GM23338 (cell line): ENCODE data around the gene PCDHB5.
"Not testable (repeated sequence)": the region's sequence is repeated elsewhere in the genome, so short reads cannot be mapped to it uniquely, and the experiment has no call there.

Experiments used
- CREB1 ChIP-seq: fragments of 250-450 bp; sonication (Bioruptor Pico); IDR thresholded peaks from 2 replicates; pipeline ENCODE4 v1.5.0; 2020; ENCODE audit warnings: low read depth, mild to moderate bottlenecking, moderate library complexity
- EZH2 ChIP-seq: fragments of 200-600 bp; sonication (generic); IDR thresholded peaks from one replicate; pipeline ENCODE4 v1.8.0; 2017; ENCODE audit warnings: antibody characterized with exemption, mild to moderate bottlenecking, low read depth; ENCODE audit not compliant: unreplicated experiment
- EZH2phosphoT487 ChIP-seq: fragments of 200-600 bp; sonication (generic); IDR thresholded peaks from one replicate; pipeline ENCODE4 v1.8.1; 2018; ENCODE audit warnings: antibody characterized with exemption; ENCODE audit not compliant: unreplicated experiment
- JUNB ChIP-seq: IDR thresholded peaks from one replicate; pipeline ENCODE4 v1.6.1; 2016; ENCODE audit warnings: antibody characterized with exemption; ENCODE audit not compliant: unreplicated experiment
- POLR2AphosphoS5 ChIP-seq: IDR thresholded peaks from 2 replicates; pipeline ENCODE4 v1.6.1; 2016; ENCODE audit warnings: antibody characterized with exemption, low read depth
- STAT1 ChIP-seq: IDR thresholded peaks from one replicate; pipeline ENCODE4 v1.6.1; 2016; ENCODE audit warnings: antibody characterized with exemption; ENCODE audit not compliant: unreplicated experiment
- TF ChIP-seq, protein P1 (sequence below), 2 experiments: fragments of 200-600 bp in 1 of 2; sonication (generic) in 1 of 2; conservative IDR thresholded peaks; 2 replicates each; pipeline versions ENCODE4 v1.5.1 to v1.6.1; 2016 to 2017; ENCODE audit warnings: antibody characterized with exemption in 2 of 2, low read depth in 2 of 2, mild to moderate bottlenecking in 2 of 2, moderate library complexity in 1 of 2
- TF ChIP-seq, protein P2 (sequence below): IDR thresholded peaks from one replicate; pipeline ENCODE4 v1.6.1; 2018; ENCODE audit warnings: antibody characterized with exemption; ENCODE audit not compliant: unreplicated experiment

DNA sequence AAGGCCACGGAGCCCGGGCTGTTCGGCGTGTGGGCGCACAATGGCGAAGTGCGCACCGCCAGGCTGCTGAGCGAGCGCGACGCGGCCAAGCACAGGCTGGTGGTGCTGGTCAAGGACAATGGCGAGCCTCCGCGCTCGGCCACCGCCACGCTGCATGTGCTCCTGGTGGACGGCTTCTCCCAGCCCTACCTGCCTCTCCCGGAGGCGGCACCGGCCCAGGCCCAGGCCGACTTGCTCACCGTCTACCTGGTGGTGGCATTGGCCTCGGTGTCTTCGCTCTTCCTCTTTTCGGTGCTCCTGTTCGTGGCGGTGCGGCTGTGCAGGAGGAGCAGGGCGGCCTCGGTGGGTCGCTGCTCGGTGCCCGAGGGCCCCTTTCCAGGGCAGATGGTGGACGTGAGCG, 32.5 kb upstream of the PCDHB5 start:
- TF ChIP-seq POLR2AphosphoS5; EZH2; EZH2phosphoT487; CREB1 (CRISPR knock-in tag); JUNB; STAT1: not testable (repeated sequence)
- TF ChIP-seq, protein P1, sequence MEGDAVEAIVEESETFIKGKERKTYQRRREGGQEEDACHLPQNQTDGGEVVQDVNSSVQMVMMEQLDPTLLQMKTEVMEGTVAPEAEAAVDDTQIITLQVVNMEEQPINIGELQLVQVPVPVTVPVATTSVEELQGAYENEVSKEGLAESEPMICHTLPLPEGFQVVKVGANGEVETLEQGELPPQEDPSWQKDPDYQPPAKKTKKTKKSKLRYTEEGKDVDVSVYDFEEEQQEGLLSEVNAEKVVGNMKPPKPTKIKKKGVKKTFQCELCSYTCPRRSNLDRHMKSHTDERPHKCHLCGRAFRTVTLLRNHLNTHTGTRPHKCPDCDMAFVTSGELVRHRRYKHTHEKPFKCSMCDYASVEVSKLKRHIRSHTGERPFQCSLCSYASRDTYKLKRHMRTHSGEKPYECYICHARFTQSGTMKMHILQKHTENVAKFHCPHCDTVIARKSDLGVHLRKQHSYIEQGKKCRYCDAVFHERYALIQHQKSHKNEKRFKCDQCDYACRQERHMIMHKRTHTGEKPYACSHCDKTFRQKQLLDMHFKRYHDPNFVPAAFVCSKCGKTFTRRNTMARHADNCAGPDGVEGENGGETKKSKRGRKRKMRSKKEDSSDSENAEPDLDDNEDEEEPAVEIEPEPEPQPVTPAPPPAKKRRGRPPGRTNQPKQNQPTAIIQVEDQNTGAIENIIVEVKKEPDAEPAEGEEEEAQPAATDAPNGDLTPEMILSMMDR (conservative IDR thresholded peaks at IDR 0.05; ENCODE audit: low read depth in 2 of 2), result not testable (repeated sequence)
- TF ChIP-seq, protein P2, sequence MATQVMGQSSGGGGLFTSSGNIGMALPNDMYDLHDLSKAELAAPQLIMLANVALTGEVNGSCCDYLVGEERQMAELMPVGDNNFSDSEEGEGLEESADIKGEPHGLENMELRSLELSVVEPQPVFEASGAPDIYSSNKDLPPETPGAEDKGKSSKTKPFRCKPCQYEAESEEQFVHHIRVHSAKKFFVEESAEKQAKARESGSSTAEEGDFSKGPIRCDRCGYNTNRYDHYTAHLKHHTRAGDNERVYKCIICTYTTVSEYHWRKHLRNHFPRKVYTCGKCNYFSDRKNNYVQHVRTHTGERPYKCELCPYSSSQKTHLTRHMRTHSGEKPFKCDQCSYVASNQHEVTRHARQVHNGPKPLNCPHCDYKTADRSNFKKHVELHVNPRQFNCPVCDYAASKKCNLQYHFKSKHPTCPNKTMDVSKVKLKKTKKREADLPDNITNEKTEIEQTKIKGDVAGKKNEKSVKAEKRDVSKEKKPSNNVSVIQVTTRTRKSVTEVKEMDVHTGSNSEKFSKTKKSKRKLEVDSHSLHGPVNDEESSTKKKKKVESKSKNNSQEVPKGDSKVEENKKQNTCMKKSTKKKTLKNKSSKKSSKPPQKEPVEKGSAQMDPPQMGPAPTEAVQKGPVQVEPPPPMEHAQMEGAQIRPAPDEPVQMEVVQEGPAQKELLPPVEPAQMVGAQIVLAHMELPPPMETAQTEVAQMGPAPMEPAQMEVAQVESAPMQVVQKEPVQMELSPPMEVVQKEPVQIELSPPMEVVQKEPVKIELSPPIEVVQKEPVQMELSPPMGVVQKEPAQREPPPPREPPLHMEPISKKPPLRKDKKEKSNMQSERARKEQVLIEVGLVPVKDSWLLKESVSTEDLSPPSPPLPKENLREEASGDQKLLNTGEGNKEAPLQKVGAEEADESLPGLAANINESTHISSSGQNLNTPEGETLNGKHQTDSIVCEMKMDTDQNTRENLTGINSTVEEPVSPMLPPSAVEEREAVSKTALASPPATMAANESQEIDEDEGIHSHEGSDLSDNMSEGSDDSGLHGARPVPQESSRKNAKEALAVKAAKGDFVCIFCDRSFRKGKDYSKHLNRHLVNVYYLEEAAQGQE, result not testable (repeated sequence)
